GM21737 (cell line): ENCODE results near the gene PPFIA3.
"Not testable (repeated sequence)": the region's sequence is repeated elsewhere in the genome, so short reads cannot be mapped to it uniquely, and the experiment has no call there.

Experiments used
- ATAC-seq: cut with Tn5 transposase; IDR thresholded peaks from one replicate; pipeline ENCODE4 v1.9.1; 2021; ENCODE audit warnings: mild to moderate bottlenecking, moderate library complexity; ENCODE audit not compliant: unreplicated experiment

Gene PPFIA3

GRCh38 chr19:49173198-49173597, 53.9 kb downstream of the PPFIA3 start:
- no peak for ATAC-seq

GRCh38 chr19:49180659-49181058, 61.3 kb downstream of the PPFIA3 start:
- no peak for ATAC-seq

GRCh38 chr19:49182010-49182847, 62.9 kb downstream of the PPFIA3 start:
- not testable (repeated sequence) for ATAC-seq

GRCh38 chr19:49182848-49183375, 63.6 kb downstream of the PPFIA3 start:
- ATAC-seq = no peak

GRCh38 chr19:49186108-49186507, 66.8 kb downstream of the PPFIA3 start:
- no peak for ATAC-seq

GRCh38 chr19:49188626-49189200, 69.4 kb downstream of the PPFIA3 start:
- no peak for ATAC-seq

- ATAC-seq = no peak
Observed at GRCh38 chr19:49189259-49189658, 69.9 kb downstream of the PPFIA3 start.

- ATAC-seq = no peak
Observed at GRCh38 chr19:49190781-49191180, 71.4 kb downstream of the PPFIA3 start.

- no peak for ATAC-seq
Observed at GRCh38 chr19:49193822-49194394, 74.6 kb downstream of the PPFIA3 start.

- no peak for ATAC-seq
Observed at GRCh38 chr19:49194408-49194807, 75.1 kb downstream of the PPFIA3 start.

GRCh38 chr19:49196527-49197240, 77.3 kb downstream of the PPFIA3 start:
- ATAC-seq = no peak

- ATAC-seq = no peak
Observed at GRCh38 chr19:49200238-49200862, 81.0 kb downstream of the PPFIA3 start.
